Kidney (tissue), 14 donors: ENCODE data around the gene AP3M1. TPM values are rescaled to one million over a fixed set of nuclear protein-coding genes. Genes with fewer than 3 reads are reported as not detected.

Experiments used
- DNase-seq, 5 donors: peaks; one replicate each; pipeline ENCODE4 v3.0.0-alpha.2; 2013 to 2020
- FAIRE-seq: peaks from 2 replicates; lab custom pipeline; 2012; peaks lifted over from hg19 to GRCh38; lab: Jason Lieb, UNC
- H3K27ac ChIP-seq, 2 donors: one replicate each; pipeline ENCODE4 v1.7.0; 2013; ENCODE audit warnings: low read depth in 2 of 2, low read length in 2 of 2, inconsistent platforms in 1 of 2
- H3K27me3 ChIP-seq: one replicate; pipeline ENCODE4 v1.7.1; 2013; ENCODE audit warnings: low read length, inconsistent platforms; ENCODE audit not compliant: control insufficient read depth, insufficient read depth
- H3K36me3 ChIP-seq, 3 donors: one replicate each; pipeline versions ENCODE4 v1.7.0 to v1.7.1; 2013; ENCODE audit warnings: low read length in 3 of 3, control low read depth in 1 of 3, inconsistent platforms in 1 of 3; ENCODE audit not compliant: insufficient read depth in 3 of 3, control insufficient read depth in 2 of 3
- H3K4me1 ChIP-seq, 3 donors: one replicate each; pipeline versions ENCODE4 v1.7.0 to v1.7.1; 2013; ENCODE audit warnings: low read length in 3 of 3, inconsistent platforms in 1 of 3, low read depth in 1 of 3; ENCODE audit not compliant: control insufficient read depth in 2 of 3, insufficient read depth in 2 of 3
- H3K4me3 ChIP-seq, 3 donors: one replicate each; pipeline versions ENCODE4 v1.7.0 to v1.8.1; 2013; ENCODE audit warnings: low read length in 3 of 3, control low read depth in 1 of 3, inconsistent platforms in 1 of 3
- H3K9ac ChIP-seq, 3 donors: one replicate each; pipeline versions ENCODE4 v1.7.0 to v1.7.1; 2013; ENCODE audit warnings: low read length in 3 of 3, control low read depth in 1 of 3, inconsistent platforms in 1 of 3
- H3K9me3 ChIP-seq, 3 donors: one replicate each; pipeline versions ENCODE4 v1.7.0 to v1.7.1; 2013; ENCODE audit warnings: low read length in 3 of 3, control low read depth in 1 of 3, inconsistent platforms in 1 of 3; ENCODE audit not compliant: control insufficient read depth in 2 of 3, insufficient read depth in 1 of 3
- CTCF ChIP-seq: IDR thresholded peaks from 3 replicates; pipeline ENCODE4 v1.5.1; 2012; ENCODE audit warnings: mild to moderate bottlenecking, moderate library complexity, borderline replicate concordance; ENCODE audit not compliant: insufficient read depth; ENCODE audit errors: extremely low read depth
- intact Hi-C: fragments of 100-400 bp; cut with DNase I; formaldehyde crosslinking; loops from one replicate; pipeline ENCODE4 v1.11.1; 2022
- polyA plus RNA-seq: library from polyadenylated mRNA; stranded (reverse); fragments of 350-450 nt; fragmentation: Illumina TruSeq; extraction: RNeasy Lipid Tissue Mini Kit (QIAGEN cat#74804); gene quantifications from one replicate; pipeline ENCODE4 v1.2.3, GENCODE V29; 2014; ENCODE audit warnings: low read depth, low replicate concordance; ENCODE audit not compliant: insufficient read depth
- total RNA-seq: library from RNA; stranded (reverse); fragmentation: NEBNext Ultra II Directional; extraction: Animal tissue kit (Norgen Biotek cat#: 25700); gene quantifications from one replicate; pipeline ENCODE4 v1.2.1, GENCODE V29; 2021
- donor health status: control.
- donor health status: control.
- donor health status: control.
- donor health status: control.
- donor health status: control.
- donor health status: DM: yes; HTN: yes; CAD: no.
- donor health status: Normal renal cell carcinoma (clear cell type).

AP3M1 gene
- total and polyA plus RNA-seq, 2 donors from 2014 or later: 14.6 to 30.1 TPM

GRCh38 chr10:74118804-74119203, 31.8 kb downstream of the AP3M1 start:
- Histone ChIP-seq H3K27me3 (no peaks in the 10 kb centered on the region), H3K9me3 (no peaks in the 10 kb centered on the region), H3K27ac (no peak overlapping the region), H3K4me1 (no peaks in the 10 kb centered on the region), H3K4me3 (no peak overlapping the region), H3K9ac (no peak overlapping the region), H3K36me3 (peaks cover 11 to 57% (median 35%) of the 10 kb centered on the region in 3 donors)
- no peak for TF ChIP-seq CTCF
- DNase-seq (no peak), FAIRE-seq (no peak)
- intact Hi-C loops: no loop called here

- no peak overlapping the region for H3K9ac ChIP-seq
- DNase-seq: no peak
- peaks cover 0 to 3% (median 0%) of the 10 kb centered on the region in 3 donors for H3K4me1 ChIP-seq
- H3K4me3 ChIP-seq: no peak overlapping the region
- no peak for TF ChIP-seq CTCF
- H3K9me3 ChIP-seq: no peaks in the 10 kb centered on the region
- H3K36me3 ChIP-seq: peaks cover 9 to 46% (median 33%) of the 10 kb centered on the region in 3 donors
- no peak overlapping the region for H3K27ac ChIP-seq
- intact Hi-C loops: no loop called here
- FAIRE-seq: no peak
- H3K27me3 ChIP-seq: no peaks in the 10 kb centered on the region
Measured at GRCh38 chr10:74117738-74118137, 32.9 kb downstream of the AP3M1 start.

GRCh38 chr10:74114041-74114448, 36.6 kb downstream of the AP3M1 start:
- Histone ChIP-seq H3K4me3 (no peak overlapping the region), H3K36me3 (peaks cover 7 to 67% (median 47%) of the 10 kb centered on the region in 3 donors), H3K4me1 (peaks cover 0 to 3% (median 0%) of the 10 kb centered on the region in 3 donors), H3K9ac (no peak overlapping the region), H3K27me3 (no peaks in the 10 kb centered on the region), H3K9me3 (no peaks in the 10 kb centered on the region), H3K27ac (no peak overlapping the region)
- intact Hi-C loops: no loop called here
- FAIRE-seq: no peak
- no peak for TF ChIP-seq CTCF
- DNase-seq: no peak

GRCh38 chr10:74113546-74113945, 37.1 kb downstream of the AP3M1 start:
- intact Hi-C loops: no loop called here
- FAIRE-seq (no peak), DNase-seq (no peak)
- Histone ChIP-seq H3K4me1 (peaks cover 0 to 3% (median 0%) of the 10 kb centered on the region in 3 donors), H3K9me3 (no peaks in the 10 kb centered on the region), H3K27me3 (no peaks in the 10 kb centered on the region), H3K9ac (no peak overlapping the region), H3K27ac (no peak overlapping the region), H3K36me3 (peaks cover 7 to 65% (median 47%) of the 10 kb centered on the region in 3 donors), H3K4me3 (no peak overlapping the region)
- no peak for TF ChIP-seq CTCF
